HG02852 (cell line): Measurements from ENCODE around the gene MAJIN.

ENCODE experiments used
- ATAC-seq: cut with Tn5 transposase; IDR thresholded peaks from one replicate; pipeline ENCODE4 v1.9.1; 2021; ENCODE audit warnings: mild to moderate bottlenecking, moderate library complexity; ENCODE audit not compliant: unreplicated experiment

Gene MAJIN

DNA sequence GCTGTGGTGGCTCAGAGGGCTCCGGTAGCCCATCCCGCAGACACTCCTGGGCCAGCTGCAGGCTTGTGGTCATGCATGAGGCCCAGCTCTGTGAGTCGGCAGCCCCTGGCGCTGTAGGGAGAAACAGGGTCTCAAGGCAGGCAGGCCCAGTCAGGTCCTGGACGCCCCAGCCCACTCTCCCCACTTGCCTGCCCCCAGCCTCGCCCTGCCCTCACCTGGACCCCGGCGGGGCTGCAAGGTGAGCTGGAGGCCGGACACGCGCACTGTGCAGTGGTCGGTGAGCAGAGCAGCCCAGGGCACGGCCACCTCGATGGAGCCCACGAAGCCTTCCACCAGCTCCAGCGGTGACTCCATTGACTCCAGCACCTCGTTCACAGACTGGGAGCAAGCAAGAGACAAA is 57.8 kb downstream of the MAJIN start:
- no peak for ATAC-seq

DNA sequence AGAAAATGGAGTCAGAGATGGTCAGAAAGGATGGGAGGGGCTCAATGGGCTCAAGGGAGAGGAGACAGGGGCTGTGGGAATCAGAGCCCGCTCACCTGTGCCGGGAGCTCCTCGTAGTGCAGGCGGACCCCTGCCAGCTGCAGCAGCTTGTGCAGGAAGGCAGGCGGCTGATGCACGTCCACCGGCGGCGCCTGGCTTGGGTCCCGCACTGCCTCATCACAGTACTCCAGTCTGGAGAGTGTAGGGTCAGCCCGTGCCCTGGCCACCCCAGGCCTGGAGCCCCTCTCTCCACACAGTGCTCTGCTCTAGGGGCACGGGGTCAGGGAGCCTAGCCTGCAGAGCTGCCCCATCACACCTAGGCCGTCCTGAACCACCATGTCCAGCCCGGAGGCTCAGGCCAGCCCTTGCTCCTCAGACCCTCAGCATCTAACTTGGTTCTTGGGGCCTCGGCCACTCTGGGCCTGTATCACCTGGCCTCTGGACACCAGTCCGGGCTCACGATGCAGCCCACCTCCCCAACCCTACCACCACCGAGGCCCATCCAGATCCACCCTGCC is 58.7 kb downstream of the MAJIN start:
- no peak for ATAC-seq

DNA sequence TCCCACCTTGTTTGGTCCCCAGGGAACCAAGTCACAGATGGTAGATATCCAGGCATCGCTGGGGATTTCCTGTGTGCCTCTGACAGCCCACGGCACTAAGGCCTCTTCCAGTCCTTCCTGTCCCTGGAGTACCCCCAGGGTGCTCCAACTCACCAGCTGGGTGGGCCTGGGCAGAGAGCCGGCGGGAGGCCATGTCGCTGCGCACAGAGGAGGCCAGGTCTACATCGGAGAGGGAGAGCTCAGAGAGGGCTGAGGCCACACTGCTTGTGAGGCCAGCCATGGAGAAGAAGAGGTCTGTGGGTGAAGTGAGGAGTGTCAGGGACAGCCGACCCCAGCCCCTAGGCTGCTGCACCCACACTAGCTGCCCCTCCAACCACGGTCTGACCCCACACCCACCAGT is 60.2 kb downstream of the MAJIN start:
- no peak for ATAC-seq

DNA sequence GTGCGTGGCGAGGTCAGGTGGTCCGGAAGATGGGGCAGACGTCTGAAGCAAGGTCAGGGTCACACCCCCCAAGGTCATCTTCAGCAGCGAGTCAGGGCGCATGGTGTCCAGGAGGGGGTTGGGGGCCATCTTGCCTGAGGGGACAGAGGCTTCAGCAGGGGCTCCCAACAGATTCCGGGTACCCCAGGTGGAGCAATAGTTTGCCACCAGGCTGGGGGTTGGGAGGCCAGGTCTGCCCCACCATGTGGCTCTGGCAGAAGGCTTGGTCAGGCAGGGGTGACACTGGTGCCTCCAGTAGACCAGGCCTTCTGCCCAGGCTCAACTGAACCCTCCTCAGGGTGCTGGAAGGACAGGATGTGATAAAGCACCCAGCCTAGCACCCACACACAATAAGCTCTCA is 60.8 kb downstream of the MAJIN start:
- ATAC-seq: no peak

DNA sequence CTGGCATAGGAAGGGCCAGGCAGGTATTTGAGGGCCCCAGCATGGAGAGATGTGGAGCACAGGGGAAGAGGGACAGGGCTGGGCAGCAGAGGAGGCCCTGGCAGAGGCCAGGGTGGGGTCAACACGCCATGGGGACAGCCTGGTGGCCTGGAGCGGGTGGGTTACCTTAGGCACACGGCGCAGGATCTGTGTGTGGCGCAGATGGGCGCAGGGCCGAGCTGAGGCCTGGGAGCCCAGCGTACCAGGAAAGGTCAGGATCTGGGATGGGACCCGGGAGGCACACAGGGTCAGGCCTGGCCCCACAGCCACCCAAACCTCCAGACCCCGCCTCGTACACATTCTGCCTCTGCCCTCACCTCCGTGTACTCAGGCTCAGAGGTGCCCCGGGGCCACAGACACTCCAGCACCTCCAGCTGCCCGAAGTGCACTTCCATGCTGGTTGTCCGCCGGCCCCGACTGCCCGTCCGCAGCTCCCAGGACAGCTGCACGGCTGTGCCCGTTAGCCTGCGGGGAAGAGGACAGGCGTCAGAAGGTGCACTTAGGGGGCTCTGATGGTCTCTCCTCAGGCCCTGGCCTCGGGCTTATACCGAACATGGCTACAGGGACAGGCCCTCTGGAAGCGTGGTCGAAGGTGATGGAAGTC is 61.3 kb downstream of the MAJIN start:
- no peak for ATAC-seq

DNA sequence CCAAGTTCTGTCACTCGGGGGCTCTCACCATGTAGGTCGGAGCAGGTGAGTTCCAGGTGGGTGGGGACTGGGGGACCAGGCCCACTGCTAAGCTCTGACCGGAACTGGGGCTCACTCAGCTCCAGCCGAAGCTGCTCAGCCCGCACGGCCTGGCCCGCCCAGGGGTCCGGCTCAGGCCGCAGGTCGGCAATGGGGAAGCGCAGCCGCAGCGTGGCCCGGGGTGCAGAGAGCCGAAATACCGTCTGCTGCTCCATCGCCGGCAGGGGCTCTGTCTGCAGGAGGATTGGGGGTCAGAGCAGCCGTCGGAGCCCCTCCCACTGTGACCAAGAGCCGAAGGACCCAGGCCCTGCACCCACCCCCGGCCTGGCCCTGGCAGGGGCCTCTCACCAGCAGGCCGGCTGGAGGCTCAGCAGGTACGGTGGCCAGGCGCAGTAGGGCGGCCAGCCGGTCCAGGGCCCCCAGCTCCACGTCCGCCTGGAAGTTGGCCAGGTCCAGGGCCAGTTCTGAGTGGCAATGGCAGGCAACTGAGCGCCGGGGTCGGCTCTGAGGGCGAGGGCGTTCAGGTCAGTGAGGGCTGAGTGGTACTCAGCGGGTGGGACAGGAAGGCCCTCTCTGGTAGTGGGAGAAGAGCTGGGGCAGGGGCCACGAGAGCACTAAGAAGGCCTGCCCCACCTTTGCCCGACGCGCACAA is 62.1 kb downstream of the MAJIN start:
- no peak for ATAC-seq

DNA sequence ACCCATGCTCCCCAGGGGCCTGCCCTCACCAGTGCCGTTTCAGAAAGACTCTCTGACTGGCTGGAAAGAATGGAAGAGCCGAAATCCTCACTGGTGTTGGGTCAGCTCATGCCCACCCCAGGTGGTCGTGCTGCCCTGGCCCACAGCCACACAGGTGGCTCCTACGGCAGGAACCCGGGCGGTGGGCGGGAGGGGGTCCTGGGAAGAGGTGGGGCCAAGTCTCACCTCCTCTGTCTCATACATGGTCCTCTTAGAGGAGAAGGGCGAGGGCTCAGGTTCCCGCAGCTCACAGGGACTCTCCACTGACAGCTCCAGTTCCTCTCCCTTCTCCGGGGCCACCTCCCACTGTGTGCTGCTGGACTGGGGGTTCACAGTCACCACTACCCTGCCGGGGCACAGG is 63.1 kb downstream of the MAJIN start:
- ATAC-seq: no peak

DNA sequence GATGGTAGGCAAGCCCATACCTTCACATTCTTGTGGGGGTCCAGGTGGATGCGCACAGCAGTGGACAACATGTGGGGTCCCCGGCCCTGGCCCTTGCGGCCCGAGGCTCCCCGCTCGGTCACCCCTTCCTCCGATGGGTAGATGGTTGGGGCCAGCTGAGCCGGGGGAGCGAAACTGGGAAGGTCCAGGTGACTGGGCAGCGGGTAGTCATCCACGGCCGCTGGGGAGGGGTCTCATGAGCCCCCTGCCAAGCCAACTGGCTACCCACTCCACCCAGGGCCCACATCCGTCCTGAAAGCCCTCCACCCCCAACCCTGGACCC is 65.6 kb downstream of the MAJIN start:
- no peak for ATAC-seq

DNA sequence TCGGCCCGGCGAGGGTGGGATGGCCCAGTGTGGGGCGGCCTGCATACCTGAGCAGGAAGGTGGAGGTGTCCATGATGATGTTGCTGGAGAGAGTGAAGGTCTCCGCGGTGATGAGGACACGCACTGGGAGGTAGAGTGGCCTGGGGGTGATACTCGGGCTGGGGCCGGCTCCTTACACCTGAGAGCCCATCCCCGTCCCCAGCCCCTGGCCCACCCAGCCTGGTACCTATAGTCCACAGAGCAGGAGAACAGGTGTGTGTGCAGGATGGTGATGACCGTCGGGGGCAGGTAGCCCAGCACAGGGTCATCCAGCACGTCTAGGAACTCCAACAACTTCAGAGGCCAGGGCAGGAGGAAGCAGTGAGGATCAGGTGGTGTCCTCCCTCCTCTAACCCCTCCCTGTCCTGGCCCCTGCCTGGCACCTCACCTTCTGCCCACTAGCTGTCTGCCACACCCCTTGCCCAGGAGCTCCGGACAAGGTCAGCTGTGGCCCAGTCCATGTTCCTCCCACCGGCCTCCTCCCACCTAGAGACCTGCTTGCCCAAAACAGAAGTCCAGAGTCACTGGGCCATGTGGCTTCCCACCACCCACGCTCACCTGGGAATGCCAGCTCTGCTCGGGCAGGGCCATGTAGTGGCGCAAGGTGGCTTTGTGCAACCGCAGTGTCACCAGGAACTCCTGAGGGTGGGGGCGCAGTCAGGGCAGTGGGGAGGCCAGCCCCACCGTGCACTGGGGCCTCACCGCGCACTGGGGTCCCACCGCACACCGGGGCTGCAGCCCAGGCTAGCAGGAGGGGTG is 66.2 kb downstream of the MAJIN start:
- ATAC-seq: no peak

DNA sequence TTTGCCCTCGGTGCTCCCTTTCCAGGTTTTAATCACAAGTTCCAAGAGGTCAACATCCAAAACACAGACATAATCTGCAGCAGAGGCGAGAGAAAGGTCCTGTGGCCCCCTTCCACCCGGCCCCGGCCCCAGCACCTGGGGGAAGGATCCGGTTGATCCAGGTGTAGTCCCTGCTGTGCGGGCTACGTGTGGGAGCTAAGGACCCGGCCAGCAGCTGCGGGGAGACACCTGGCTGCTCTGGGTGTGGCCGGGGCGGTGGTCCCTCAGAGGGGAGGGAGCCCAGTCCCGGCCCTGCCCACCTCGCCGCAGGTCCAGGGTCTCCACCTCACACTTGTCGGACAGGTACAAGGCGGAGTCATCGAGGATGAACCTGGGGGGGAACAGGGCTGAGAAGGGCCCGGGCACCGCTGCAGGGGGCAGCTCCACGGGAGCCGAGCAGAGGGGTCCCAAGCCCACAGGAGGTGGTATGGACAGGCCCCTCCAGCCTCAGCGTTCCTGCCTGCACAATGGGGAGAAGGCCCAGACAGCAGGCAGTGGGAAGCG is 68.5 kb downstream of the MAJIN start:
- ATAC-seq: no peak

DNA sequence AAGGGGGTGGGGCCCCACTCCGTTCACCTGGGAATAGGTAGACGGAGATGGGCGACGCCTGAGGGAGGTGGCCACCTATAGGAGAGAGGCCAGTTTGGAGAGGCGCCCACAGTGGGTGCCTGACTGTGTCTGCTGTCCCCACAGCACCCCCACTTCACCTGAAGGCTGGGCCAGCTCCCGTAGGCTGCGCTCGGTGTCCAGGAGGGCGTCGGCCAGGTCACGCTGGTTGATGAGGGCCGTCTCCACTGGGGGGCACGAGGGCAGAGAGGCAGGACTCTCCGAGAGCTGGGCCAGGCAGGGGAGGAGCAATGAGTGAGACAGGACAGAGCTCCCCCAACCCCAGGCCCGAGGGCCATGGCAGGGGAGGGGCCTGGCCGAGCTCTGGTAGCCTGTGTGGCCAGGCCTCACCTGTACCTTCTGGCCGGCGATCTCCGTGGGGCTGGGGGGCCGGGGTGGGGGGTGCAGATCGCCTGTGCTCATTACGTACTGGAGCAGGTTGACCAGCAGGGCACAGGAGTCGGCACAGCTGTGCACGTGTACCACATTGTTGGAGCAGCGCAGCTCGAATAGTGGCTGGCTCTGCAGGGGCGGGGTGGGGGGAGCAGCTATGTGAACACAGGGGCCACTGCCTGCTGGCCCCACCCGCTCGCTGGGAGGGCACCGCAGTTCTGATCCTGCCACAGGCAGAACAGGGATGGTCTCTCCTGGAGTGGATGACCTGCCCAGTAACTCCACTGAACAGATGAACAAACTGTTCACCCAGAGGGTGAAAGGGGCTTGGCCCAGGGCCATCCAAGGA is 69.6 kb downstream of the MAJIN start:
- ATAC-seq: no peak

DNA sequence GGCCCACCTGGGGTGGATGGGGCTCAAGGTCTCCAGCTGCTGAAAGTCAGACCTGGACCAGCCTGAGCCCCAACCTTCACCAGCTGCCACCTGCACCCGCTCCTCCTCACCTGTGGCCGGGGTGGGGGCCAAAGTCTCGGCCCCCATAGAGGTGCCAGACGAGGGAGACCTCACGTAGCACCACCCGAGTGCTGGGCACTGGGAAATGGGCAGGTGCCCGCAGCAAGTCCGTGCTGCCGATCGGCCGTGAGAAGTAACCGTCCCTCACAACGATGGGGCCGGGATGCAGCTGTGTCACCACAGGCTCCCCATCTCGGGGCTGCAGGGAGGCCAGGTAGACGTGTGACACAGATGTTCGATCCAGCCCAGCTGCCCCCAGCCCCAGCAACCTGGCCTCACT is 71.1 kb downstream of the MAJIN start:
- ATAC-seq: no peak

DNA sequence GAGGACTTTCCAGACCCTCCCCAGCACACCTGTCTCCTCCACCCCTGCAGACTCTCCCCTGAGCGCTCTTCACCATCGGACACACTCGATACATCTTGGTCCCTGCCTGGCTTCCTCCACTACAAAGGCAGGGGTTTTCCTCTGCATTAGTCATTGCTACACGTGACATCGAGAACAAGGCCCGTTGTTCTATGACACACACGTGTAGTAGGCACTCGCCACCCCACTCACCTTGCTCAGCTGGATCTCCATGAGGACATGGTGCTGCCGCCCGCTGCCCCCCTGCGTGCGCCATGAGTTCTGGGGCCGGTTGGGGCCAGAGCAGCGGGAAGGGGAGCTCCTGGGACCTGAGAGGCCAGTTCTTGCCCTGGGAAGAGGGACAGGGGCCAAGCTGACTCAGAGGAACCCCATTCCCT is 71.6 kb downstream of the MAJIN start:
- ATAC-seq: no peak

DNA sequence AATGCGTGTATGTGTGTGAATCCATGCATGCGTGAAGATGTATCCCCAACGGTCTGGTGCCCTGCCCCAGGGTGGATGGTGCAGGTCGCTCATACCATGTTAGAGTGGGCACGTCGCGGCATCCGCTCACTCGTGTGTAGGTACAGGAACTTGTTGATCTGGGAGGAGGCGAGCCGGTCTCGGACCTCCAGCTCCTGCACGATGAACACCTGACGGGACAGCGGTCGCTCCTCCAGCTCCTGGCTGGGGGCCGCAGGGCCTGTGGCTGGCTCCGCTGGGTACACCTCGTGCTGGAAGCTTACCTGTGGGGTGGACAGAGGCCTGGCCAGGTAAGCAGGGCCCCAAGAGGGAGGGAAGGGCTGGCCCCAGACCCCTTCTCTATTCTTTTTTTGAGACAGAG is 73.4 kb downstream of the MAJIN start:
- no peak for ATAC-seq

DNA sequence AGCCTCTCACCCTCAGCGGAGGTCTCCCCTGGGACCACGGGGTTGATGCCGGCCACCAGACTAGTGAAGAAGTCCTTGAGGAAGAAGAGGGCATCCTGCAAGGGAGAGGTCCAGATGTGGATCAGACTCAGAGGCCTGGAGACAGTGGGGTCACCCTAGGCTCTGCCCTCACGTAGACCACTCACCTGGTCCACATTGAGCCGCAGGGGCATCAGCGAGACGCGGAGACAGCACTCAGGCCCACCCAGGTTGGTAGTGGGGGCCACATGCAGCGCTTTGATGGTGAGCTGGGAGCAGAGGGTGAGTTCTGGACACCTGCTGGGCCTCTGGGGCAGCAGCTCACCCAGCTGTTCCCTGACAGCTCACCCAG is 73.8 kb downstream of the MAJIN start:
- no peak for ATAC-seq

DNA sequence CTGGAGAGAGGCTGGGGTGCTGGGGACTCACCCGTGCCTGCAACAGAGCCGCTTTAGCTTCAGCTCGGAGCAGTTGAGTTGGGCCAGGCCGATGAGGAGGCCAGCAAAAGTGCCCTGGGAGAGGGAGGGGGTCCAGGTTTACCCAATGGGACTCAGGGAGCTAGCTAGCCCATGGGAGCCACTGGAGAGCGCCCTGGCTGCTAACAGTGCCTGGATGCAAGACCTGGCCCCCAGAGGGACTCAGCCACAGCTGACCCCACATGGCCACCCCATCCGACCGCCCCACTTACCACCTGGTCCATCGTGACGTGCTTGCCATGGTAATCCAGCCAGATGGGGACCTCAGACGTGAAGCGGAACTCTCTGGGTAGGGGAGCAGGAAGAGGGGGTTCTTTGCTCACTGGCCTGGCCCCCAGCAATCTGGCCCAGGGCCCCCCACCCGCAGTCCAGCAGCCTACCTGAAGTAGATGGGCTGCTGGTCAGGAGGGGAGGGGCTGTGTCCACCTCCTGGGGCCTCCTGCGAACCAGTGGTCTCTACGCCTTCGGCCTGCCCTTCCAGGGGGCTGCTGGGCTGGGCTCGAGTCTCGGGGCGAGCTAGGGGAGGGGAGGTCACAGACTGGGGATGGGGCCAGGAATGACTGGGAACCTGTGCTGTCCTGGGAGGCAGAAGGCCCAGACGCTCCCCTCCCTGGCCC is 74.4 kb downstream of the MAJIN start:
- no peak for ATAC-seq

DNA sequence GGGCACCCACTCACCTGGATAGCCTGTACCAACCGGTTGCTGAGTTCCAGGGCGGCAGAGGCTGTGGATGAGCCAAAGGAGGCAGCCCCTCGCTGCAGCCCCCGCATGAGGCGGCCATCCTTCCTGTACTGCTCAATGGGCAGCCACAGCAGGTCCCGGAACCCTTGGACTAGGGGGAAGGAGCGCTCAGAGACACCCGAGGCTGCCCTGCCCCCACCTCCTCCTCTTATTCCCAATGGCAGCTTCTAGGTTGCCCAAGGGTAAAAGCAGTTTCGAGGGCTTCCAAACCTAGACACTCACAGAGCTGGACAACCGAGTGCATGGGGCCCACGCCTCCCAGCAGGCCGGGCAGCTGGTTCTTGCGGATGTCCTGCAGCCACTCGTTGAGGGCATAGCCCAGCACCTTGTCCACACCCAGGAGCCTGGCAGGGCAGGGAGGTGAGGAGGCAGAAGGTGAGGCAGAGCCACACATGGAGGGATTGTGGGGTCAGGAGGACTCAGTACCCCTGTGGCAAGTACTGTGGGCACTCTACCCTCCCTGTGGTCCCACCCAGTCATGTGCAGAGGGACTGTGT is 75.4 kb downstream of the MAJIN start:
- no peak for ATAC-seq

DNA sequence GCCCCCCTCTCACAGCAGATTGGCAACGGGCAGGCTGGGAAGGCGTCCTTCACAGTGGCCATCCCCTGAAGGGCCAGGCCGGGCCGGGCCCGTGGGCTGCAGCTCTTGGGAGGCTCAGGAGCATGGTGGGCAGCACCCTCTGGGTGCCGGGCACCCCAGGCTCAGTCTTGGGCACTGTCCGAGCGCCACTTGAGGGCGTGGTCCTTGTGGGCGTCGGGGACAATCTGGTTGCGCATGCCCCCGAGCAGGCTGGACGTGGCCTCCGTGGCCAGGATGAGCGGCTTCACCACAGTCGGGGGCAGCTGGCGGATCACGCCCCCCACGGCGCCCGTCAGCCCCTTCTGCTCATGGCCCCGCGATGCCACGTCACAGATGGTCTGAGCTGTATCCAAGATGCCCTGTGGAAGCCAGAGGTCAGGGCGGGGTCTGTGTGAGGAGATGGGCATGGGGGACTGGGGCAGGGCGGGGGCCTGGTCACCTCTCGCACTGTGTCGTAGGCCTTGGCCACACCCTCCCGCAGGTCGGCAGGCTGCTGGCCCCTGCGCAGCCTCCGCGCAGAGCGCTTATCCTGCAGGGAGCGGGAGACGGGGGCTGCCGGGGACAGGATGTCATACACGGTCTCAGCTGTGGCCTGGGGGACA is 77.0 kb downstream of the MAJIN start:
- ATAC-seq: no peak

DNA sequence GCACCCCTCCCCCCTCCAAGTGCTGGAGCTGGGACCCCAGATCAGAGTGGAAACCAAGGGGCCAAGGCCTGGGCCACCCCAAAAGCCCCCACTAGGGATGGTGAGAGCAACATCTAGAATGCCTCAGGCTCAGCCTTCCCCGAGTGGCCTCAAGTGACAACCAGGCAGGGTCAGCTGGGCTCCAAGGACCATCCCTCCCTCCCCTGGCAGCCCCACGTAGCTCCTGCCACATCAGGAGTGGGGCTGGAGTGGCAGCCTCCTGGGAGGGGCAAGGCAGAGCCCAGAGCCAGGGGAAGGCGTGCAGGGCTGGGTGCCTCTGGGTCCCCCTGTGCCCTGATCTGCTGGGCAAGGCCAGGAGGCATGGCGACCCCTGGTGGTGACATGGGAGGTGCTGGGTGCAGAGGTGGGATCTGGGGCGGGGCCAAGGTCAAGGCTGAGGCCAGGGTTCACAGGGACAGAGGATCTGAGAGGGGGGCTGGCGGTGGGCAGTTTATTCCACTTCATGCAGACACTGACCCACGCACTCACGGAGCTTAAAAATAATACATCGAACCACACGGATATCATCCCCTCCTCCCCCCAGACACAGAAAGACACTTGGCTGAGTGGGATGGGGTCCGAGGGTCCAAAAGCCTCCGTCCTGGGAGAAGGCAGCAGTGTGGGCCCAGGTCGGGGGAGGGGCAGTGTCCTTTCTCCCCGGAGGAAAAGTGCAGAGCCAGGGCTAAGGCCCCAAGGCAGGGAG is 77.7 kb downstream of the MAJIN start:
- peak; percentile 48 for ATAC-seq
